ENCODE data around the gene VANGL1. TPM values are rescaled to one million over a fixed set of nuclear protein-coding genes. Genes with fewer than 3 reads are reported as not detected.

VANGL1 gene
- total and polyA plus RNA-seq, 9 donors, result 1.8 to 11.0 (median 8.8) TPM

DNA sequence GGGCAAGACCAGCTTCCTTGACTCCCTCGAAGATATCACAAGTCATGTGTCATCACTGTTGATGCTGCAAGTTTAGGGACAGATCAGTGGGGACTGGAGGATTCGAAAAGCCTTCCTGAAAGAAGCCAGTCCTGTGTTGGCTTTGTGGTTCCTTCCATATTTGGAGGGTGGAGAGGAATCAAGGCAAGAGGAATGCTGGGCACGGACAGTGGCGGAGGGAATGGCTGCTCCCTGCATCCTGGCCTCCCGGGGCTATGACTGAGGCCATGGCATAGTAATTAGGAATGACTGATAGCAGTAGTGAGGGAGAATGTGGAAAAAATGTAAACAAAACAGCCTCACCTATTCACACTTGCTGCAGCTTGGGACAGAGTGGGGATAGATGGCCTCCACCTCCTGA lies 36.4 kb downstream of the VANGL1 start:
- no peaks in the 10 kb centered on the region for H3K9me3 ChIP-seq
- no peak overlapping the region for H3K4me3 ChIP-seq
- H3K36me3 ChIP-seq, result no peaks in the 10 kb centered on the region
- peak overlapping the region in 1 of 2 donors; percentile 3 for H3K27ac ChIP-seq
- WGBS, 3 donors, result 74 to 76% (median 75%) methylated on average over 5 of the region's 5 CpGs
- peaks cover 6% of the 10 kb centered on the region for H3K4me1 ChIP-seq (ENCODE audit: insufficient read depth)
- TF ChIP-seq POLR2A (IDR thresholded peaks at IDR 0.05), result no peak
- TF ChIP-seq EP300 (IDR thresholded peaks at IDR 0.05), result no peak
- TF ChIP-seq, protein P1, sequence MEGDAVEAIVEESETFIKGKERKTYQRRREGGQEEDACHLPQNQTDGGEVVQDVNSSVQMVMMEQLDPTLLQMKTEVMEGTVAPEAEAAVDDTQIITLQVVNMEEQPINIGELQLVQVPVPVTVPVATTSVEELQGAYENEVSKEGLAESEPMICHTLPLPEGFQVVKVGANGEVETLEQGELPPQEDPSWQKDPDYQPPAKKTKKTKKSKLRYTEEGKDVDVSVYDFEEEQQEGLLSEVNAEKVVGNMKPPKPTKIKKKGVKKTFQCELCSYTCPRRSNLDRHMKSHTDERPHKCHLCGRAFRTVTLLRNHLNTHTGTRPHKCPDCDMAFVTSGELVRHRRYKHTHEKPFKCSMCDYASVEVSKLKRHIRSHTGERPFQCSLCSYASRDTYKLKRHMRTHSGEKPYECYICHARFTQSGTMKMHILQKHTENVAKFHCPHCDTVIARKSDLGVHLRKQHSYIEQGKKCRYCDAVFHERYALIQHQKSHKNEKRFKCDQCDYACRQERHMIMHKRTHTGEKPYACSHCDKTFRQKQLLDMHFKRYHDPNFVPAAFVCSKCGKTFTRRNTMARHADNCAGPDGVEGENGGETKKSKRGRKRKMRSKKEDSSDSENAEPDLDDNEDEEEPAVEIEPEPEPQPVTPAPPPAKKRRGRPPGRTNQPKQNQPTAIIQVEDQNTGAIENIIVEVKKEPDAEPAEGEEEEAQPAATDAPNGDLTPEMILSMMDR (IDR thresholded peaks at IDR 0.05), result no peak
- intact Hi-C loops (cut with DNase I), result no loop called here
- no peaks in the 10 kb centered on the region for H3K27me3 ChIP-seq
- no peak for DNase-seq

DNA sequence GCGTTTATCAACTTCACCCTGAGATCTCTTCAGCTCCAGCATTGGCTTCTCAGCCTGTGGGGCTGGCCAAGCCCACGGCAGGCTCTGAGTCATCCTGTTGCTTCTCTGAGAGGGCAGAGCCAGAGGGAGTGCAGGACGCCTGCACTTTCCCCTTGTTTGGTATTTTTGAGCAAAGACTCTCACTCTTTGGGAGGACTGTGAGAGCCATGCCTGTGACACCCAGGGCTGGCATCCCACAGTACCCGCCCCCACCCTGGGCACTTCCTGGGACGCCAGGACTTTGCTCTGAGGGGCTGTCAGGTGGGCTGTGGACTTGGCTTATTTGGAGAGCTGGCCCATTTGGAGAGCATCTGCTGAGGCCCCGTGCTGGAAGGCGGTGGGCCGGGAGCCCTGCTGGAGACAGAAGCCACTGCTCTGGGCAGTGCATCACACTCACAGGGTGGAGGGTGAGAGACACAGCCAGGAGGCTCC lies 37.4 kb downstream of the VANGL1 start:
- peak overlapping the region in 1 of 2 donors; percentile 71 for H3K27ac ChIP-seq
- H3K4me3 ChIP-seq, result no peak overlapping the region
- WGBS, 3 donors, result 3 to 24% (median 15%) methylated on average over 8 of the region's 8 CpGs
- DNase-seq, result peak; percentile 49 to 73 (median 65)
- no peaks in the 10 kb centered on the region for H3K9me3 ChIP-seq
- peaks cover 6% of the 10 kb centered on the region for H3K4me1 ChIP-seq (ENCODE audit: insufficient read depth)
- TF ChIP-seq, protein P1 (IDR thresholded peaks at IDR 0.05), result no peak
- TF ChIP-seq POLR2A (IDR thresholded peaks at IDR 0.05) (no peak), EP300 (IDR thresholded peaks at IDR 0.05) (no peak)
- no peaks in the 10 kb centered on the region for H3K36me3 ChIP-seq
- intact Hi-C loops (cut with DNase I), result no loop called here
- no peaks in the 10 kb centered on the region for H3K27me3 ChIP-seq

DNA sequence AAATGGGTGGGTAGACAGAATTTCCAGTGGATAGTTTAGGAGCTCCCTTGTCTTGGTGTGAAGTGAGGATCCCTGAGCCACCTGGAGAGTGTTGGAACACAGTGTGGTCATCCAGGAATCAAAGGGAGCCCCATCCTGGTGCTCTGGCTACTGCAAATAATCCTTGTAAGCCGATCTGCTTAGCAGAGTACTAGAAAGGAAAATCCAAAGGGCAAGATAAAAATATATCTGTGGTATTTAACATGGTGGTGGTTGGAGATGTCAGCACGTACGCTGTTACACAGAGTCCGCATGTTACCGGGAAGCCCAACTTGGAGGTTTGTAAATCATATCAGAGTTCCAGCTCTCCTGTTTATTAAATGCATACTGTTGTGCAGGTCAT lies 39.0 kb downstream of the VANGL1 start:
- no peak for TF ChIP-seq POLR2A (IDR thresholded peaks at IDR 0.05)
- TF ChIP-seq, protein P1 (IDR thresholded peaks at IDR 0.05), result no peak
- TF ChIP-seq EP300 (IDR thresholded peaks at IDR 0.05), result no peak
- 79 to 95% (median 92%) methylated on average over 5 of the region's 5 CpGs for WGBS, 3 donors
- no peak for DNase-seq
- Histone ChIP-seq H3K9me3 (no peaks in the 10 kb centered on the region), H3K27me3 (no peaks in the 10 kb centered on the region), H3K27ac (no peak overlapping the region), H3K4me1 (ENCODE audit: insufficient read depth) (peaks cover 6% of the 10 kb centered on the region), H3K36me3 (no peaks in the 10 kb centered on the region), H3K4me3 (no peak overlapping the region)
- intact Hi-C loops (cut with DNase I), result no loop called here

DNA sequence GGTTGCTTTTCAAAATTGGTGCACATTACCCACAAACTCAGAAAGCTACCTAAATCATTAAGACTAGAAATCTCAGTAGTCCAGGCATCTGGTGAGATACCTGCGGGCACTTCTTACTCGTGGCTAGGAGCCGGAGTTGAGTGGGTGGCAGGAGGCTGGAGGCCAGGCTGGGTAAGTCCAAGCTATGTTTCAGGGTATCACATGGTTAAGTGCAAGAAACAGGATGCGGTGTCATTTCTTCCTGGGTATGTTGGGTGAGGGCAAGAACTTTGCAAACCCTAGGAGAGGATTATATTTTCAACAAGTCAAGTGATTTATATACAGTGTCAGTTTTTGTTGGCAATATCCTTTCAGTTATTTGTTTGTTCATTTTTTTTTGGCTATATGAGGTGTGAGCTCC lies 41.0 kb downstream of the VANGL1 start:
- DNase-seq, result no peak
- Histone ChIP-seq H3K27me3 (no peaks in the 10 kb centered on the region), H3K27ac (no peak overlapping the region), H3K36me3 (no peaks in the 10 kb centered on the region), H3K4me3 (no peak overlapping the region), H3K9me3 (no peaks in the 10 kb centered on the region), H3K4me1 (ENCODE audit: insufficient read depth) (peaks cover 6% of the 10 kb centered on the region)
- intact Hi-C loops (cut with DNase I), result no loop called here
- WGBS, 3 donors, result 92 to 95% (median 94%) methylated on average over 4 of the region's 4 CpGs
- TF ChIP-seq POLR2A (IDR thresholded peaks at IDR 0.05) (no peak), EP300 (IDR thresholded peaks at IDR 0.05) (no peak)
- TF ChIP-seq, protein P1 (IDR thresholded peaks at IDR 0.05), result no peak
